ENCODE measurements around the gene EPHA6.

DNA sequence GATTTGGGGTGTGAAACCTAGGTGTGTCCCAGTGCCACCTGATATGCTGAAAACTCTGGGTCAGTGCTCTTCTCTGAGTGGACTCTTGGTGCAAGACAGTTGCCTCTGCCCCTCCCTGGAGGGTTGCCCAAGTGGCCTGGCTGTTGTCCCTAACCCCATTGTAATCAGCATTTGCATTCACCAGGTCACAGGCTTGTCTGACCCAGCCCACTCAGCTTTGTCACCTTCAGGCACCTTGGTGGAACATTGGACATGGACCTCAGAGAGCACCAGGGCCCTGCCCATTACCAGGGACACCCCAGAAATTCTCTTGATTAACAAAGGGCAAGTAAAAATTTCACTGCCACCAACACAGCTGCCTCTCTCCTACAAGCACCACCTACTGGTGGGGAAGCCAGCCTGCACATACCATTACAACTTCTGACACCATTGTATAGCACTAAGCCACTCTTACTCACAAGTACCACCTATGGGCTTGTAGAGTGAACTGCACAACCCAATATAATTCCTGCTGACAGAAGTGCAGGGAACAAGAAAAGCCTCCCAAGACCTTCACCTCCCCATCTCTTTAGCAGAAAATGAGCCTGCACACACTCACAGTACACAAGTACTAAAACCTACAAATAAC, 324.6 kb downstream of the EPHA6 start:
- no peak for TF ChIP-seq EZH2 (IDR thresholded peaks at IDR 0.05; ENCODE audit: insufficient read depth, poor library complexity, severe bottlenecking)
- no peak for TF ChIP-seq EZH2phosphoT487 (IDR thresholded peaks at IDR 0.05; ENCODE audit: insufficient read depth, low read depth)

All from GM23248 (cell line).